ENCODE data around the gene SERP2. TPM values are rescaled to one million over a fixed set of nuclear protein-coding genes. Genes with fewer than 3 reads are reported as not detected.

The SERP2 gene
- total and polyA plus RNA-seq, 2 of the 13 experiments (the other 11 are each of a cell fraction or from before 2014, with no cell fraction given) = not detected

DNA sequence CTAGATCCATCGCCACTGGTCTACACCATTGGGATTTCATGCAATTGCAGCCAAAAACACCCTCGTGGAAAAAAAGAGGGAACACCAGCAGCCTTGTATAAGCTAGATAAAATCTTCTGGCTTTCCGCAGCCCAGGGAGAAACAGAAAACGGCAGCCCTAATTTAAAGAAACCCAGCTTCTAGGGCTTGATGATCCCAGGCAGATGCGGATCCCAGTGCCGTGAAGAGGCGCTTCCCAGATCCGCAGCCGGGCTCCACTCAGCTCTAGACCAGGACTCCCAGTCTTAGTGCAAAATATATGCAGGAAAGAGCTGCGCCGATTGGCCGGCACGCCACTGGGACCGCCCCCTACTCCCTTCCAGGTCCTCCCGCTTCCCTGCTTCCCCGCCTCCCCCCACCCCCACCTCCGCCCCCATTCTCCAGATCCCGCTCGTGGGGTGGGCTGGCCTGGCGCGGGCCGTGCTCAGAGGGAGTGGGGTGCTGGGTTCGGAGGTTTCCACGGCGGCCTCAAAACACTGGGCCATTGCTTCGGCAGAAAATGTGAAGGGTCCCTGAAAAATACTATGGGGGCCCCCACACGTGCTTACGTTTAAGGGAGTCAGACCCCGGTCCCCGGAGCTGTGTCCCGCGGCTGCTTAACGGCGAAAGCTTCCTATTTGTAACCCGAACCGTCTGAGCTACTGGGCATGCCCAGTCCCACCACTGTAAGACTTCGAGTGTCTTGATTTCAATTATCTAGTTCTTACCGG lies 63.1 kb downstream of the SERP2 start (continued):
- TF ChIP-seq ZNF274 (CRISPR knock-in tag; IDR thresholded peaks at IDR 0.05) (no peak), ZSCAN22 (CRISPR knock-in tag; IDR thresholded peaks at IDR 0.05) (no peak), SP4 (CRISPR knock-in tag; IDR thresholded peaks at IDR 0.05) (0 out of 2 replicates have a peak, but pooled peaks have one; percentile 24), GATA4 (IDR thresholded peaks at IDR 0.05; ENCODE audit: borderline replicate concordance, low read depth) (0 out of 2 replicates have a peak, but pooled peaks have one; percentile 38), TCF7 (IDR thresholded peaks at IDR 0.05; ENCODE audit: low read depth) (no peak), ZHX2 (IDR thresholded peaks at IDR 0.05; ENCODE audit: low read depth) (no peak), ZHX2 (CRISPR knock-in tag; IDR thresholded peaks at IDR 0.05; ENCODE audit: borderline replicate concordance) (no peak), ZNF34 (CRISPR knock-in tag; IDR thresholded peaks at IDR 0.05; ENCODE audit: borderline replicate concordance) (no peak), ZNF772 (CRISPR knock-in tag; IDR thresholded peaks at IDR 0.05) (no peak)
- TF ChIP-seq, protein P1, sequence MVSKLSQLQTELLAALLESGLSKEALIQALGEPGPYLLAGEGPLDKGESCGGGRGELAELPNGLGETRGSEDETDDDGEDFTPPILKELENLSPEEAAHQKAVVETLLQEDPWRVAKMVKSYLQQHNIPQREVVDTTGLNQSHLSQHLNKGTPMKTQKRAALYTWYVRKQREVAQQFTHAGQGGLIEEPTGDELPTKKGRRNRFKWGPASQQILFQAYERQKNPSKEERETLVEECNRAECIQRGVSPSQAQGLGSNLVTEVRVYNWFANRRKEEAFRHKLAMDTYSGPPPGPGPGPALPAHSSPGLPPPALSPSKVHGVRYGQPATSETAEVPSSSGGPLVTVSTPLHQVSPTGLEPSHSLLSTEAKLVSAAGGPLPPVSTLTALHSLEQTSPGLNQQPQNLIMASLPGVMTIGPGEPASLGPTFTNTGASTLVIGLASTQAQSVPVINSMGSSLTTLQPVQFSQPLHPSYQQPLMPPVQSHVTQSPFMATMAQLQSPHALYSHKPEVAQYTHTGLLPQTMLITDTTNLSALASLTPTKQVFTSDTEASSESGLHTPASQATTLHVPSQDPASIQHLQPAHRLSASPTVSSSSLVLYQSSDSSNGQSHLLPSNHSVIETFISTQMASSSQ (IDR thresholded peaks at IDR 0.05; ENCODE audit: low read depth) = no peak
- TF ChIP-seq, protein P1 (CRISPR knock-in tag; IDR thresholded peaks at IDR 0.05; ENCODE audit: borderline replicate concordance) = 0 out of 2 replicates have a peak, but pooled peaks have one; percentile 23
- TF ChIP-seq, protein P2, sequence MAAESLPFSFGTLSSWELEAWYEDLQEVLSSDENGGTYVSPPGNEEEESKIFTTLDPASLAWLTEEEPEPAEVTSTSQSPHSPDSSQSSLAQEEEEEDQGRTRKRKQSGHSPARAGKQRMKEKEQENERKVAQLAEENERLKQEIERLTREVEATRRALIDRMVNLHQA (CRISPR knock-in tag; IDR thresholded peaks at IDR 0.05) = no peak
- TF ChIP-seq, protein P3, sequence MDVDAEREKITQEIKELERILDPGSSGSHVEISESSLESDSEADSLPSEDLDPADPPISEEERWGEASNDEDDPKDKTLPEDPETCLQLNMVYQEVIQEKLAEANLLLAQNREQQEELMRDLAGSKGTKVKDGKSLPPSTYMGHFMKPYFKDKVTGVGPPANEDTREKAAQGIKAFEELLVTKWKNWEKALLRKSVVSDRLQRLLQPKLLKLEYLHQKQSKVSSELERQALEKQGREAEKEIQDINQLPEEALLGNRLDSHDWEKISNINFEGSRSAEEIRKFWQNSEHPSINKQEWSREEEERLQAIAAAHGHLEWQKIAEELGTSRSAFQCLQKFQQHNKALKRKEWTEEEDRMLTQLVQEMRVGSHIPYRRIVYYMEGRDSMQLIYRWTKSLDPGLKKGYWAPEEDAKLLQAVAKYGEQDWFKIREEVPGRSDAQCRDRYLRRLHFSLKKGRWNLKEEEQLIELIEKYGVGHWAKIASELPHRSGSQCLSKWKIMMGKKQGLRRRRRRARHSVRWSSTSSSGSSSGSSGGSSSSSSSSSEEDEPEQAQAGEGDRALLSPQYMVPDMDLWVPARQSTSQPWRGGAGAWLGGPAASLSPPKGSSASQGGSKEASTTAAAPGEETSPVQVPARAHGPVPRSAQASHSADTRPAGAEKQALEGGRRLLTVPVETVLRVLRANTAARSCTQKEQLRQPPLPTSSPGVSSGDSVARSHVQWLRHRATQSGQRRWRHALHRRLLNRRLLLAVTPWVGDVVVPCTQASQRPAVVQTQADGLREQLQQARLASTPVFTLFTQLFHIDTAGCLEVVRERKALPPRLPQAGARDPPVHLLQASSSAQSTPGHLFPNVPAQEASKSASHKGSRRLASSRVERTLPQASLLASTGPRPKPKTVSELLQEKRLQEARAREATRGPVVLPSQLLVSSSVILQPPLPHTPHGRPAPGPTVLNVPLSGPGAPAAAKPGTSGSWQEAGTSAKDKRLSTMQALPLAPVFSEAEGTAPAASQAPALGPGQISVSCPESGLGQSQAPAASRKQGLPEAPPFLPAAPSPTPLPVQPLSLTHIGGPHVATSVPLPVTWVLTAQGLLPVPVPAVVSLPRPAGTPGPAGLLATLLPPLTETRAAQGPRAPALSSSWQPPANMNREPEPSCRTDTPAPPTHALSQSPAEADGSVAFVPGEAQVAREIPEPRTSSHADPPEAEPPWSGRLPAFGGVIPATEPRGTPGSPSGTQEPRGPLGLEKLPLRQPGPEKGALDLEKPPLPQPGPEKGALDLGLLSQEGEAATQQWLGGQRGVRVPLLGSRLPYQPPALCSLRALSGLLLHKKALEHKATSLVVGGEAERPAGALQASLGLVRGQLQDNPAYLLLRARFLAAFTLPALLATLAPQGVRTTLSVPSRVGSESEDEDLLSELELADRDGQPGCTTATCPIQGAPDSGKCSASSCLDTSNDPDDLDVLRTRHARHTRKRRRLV (CRISPR knock-in tag; IDR thresholded peaks at IDR 0.05) = 0 out of 2 replicates have a peak, but pooled peaks have one; percentile 56

Data from HepG2 (cell line).